ENCODE results near the gene TMC1. TPM values are rescaled to one million over a fixed set of nuclear protein-coding genes. Genes with fewer than 3 reads are reported as not detected.

The TMC1 gene
- polyA plus RNA-seq, 3 donors: 0.16 to 0.55 (median 0.40) TPM

DNA sequence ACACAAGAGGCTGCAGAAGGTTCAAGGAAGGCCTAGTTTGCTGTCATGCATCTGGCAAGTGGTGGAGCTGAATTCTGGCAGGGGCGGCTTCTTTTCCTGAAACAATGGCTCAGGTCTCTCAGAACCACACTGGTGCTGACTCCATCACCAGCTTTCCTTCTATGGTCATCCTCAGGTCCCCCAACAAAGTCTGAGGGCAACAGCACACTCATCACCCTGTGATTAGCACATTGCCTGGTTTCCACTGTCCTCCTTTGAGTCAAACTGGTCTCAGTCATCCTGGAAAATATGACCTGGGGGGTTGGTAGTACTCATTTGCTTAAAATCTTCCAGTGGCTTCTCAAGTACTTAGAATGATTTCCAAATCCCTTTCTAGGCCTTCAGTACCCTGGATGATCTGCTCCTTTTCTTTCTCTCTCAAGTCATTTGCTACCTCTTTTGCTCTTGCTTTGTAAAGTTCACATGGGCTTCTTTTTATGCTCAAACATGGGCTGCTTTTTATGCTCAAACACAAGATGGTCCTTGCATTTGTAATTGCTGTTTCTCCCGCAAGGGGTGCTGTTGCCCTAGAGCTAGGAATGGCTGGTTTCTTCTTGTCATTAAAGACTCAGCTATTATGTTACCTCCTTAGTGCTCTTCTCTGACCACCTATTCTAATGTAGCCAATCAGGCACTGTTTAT is 286.5 kb downstream of the TMC1 start:
- no peaks in the 10 kb centered on the region for H3K36me3 Mint-ChIP-seq
- H2AFZ ChIP-seq (ENCODE audit: insufficient read depth, low read depth, low read length, poor library complexity, severe bottlenecking): no peak overlapping the region
- WGBS (ENCODE audit: insufficient coverage): 92% methylated on average over 2 of the region's 2 CpGs

DNA sequence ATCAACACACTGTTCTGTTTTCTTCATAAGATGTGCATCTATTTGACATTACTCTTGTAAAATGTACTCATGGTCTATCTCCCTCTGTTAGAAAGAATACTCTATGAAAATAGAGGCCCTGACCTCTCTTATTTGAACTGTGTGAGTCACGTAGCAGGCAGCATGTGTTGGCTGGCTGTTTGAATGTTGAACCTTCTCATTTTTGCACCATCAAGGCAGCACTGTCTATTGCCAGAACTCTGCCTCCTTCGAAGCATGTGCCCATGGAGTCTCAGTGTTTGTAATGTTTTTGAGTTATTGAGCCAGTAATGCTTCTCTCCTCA is 287.0 kb downstream of the TMC1 start:
- H3K9me3 Mint-ChIP-seq: peaks cover 0 to 8% (median 4%) of the 10 kb centered on the region in 7 donors
- no peak overlapping the region for H3K4me3 ChIP-seq (replicated peaks in 1 of 3; ENCODE audit: low read depth in 2 of 3, low read length in 3 of 3)

More for the DNA sequence above, 286.5 kb downstream of the TMC1 start:
- H3K79me2 ChIP-seq (ENCODE audit: insufficient read depth, low read length): no peaks in the 10 kb centered on the region
- intact Hi-C loops (cut with micrococcal nuclease): no loop called here
- peaks cover 0 to 8% (median 4%) of the 10 kb centered on the region in 7 donors for H3K9me3 Mint-ChIP-seq
- peaks cover 2 to 6% (median 4%) of the 10 kb centered on the region in 3 donors for H3K27me3 Mint-ChIP-seq (ENCODE audit: low read depth in 3 of 3)
- H3K4me1 ChIP-seq (ENCODE audit: control insufficient read depth in 1 of 2, insufficient read depth in 2 of 2, low read length in 2 of 2): no peaks in the 10 kb centered on the region
- no peak for DNase-seq
- H3K4me3 Mint-ChIP-seq: no peak overlapping the region
- H3K4me2 ChIP-seq (replicated peaks; ENCODE audit: extremely low read depth, low read length, poor library complexity, severe bottlenecking): no peak overlapping the region
- no peaks in the 10 kb centered on the region for H3K9me3 ChIP-seq (replicated peaks in 1 of 2; ENCODE audit: control insufficient read depth in 1 of 2, insufficient read depth in 1 of 2, low read length in 2 of 2)
- H3K9ac ChIP-seq (ENCODE audit: insufficient read depth, low read length, poor library complexity, severe bottlenecking): no peak overlapping the region
- H3K27me3 ChIP-seq (ENCODE audit: control insufficient read depth in 2 of 2, insufficient read depth in 2 of 2, low read length in 2 of 2): no peaks in the 10 kb centered on the region
- no peaks in the 10 kb centered on the region for H3K36me3 ChIP-seq (replicated peaks in 1 of 2; ENCODE audit: control insufficient read depth in 1 of 2, insufficient read depth in 2 of 2, low read length in 2 of 2)
- H3K27ac Mint-ChIP-seq: no peak overlapping the region
- H4K20me1 ChIP-seq (ENCODE audit: insufficient read depth, low read length): no peaks in the 10 kb centered on the region
- TF ChIP-seq, protein P1, sequence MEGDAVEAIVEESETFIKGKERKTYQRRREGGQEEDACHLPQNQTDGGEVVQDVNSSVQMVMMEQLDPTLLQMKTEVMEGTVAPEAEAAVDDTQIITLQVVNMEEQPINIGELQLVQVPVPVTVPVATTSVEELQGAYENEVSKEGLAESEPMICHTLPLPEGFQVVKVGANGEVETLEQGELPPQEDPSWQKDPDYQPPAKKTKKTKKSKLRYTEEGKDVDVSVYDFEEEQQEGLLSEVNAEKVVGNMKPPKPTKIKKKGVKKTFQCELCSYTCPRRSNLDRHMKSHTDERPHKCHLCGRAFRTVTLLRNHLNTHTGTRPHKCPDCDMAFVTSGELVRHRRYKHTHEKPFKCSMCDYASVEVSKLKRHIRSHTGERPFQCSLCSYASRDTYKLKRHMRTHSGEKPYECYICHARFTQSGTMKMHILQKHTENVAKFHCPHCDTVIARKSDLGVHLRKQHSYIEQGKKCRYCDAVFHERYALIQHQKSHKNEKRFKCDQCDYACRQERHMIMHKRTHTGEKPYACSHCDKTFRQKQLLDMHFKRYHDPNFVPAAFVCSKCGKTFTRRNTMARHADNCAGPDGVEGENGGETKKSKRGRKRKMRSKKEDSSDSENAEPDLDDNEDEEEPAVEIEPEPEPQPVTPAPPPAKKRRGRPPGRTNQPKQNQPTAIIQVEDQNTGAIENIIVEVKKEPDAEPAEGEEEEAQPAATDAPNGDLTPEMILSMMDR (IDR thresholded peaks at IDR 0.05): peak; percentile 25
- no peak overlapping the region for H3K27ac ChIP-seq (ENCODE audit: low read depth in 1 of 2, low read length in 2 of 2)
- H3K4me1 Mint-ChIP-seq: no peaks in the 10 kb centered on the region
- H3K4me3 ChIP-seq (replicated peaks in 1 of 3; ENCODE audit: low read depth in 2 of 3, low read length in 3 of 3): no peak overlapping the region

More for the DNA sequence above, 287.0 kb downstream of the TMC1 start:
- TF ChIP-seq, protein P1 (IDR thresholded peaks at IDR 0.05): peak; percentile 0
- Histone ChIP-seq H2AFZ (ENCODE audit: insufficient read depth, low read depth, low read length, poor library complexity, severe bottlenecking) (no peak overlapping the region), H3K9me3 (replicated peaks in 1 of 2; ENCODE audit: control insufficient read depth in 1 of 2, insufficient read depth in 1 of 2, low read length in 2 of 2) (no peaks in the 10 kb centered on the region), H3K27ac (ENCODE audit: low read depth in 1 of 2, low read length in 2 of 2) (no peak overlapping the region), H3K9ac (ENCODE audit: insufficient read depth, low read length, poor library complexity, severe bottlenecking) (no peak overlapping the region), H3K4me1 (ENCODE audit: control insufficient read depth in 1 of 2, insufficient read depth in 2 of 2, low read length in 2 of 2) (no peaks in the 10 kb centered on the region), H4K20me1 (ENCODE audit: insufficient read depth, low read length) (no peaks in the 10 kb centered on the region), H3K27me3 (ENCODE audit: control insufficient read depth in 2 of 2, insufficient read depth in 2 of 2, low read length in 2 of 2) (no peaks in the 10 kb centered on the region), H3K79me2 (ENCODE audit: insufficient read depth, low read length) (no peaks in the 10 kb centered on the region), H3K4me2 (replicated peaks; ENCODE audit: extremely low read depth, low read length, poor library complexity, severe bottlenecking) (no peak overlapping the region), H3K36me3 (replicated peaks in 1 of 2; ENCODE audit: control insufficient read depth in 1 of 2, insufficient read depth in 2 of 2, low read length in 2 of 2) (no peaks in the 10 kb centered on the region)
- Mint-ChIP-seq H3K27me3 (ENCODE audit: low read depth in 3 of 3) (peaks cover 2 to 4% (median 3%) of the 10 kb centered on the region in 3 donors), H3K36me3 (no peaks in the 10 kb centered on the region), H3K4me3 (no peak overlapping the region), H3K4me1 (no peaks in the 10 kb centered on the region), H3K27ac (no peak overlapping the region)
- no CpG with 5 or more reads among the region's 2 CpGs for WGBS (ENCODE audit: insufficient coverage)
- intact Hi-C loops (cut with micrococcal nuclease): no loop called here
- DNase-seq: no peak
